Common myeloid progenitor, CD34-positive (primary cell): ENCODE measurements around the gene TNFRSF25.

Experiments
- CTCF ChIA-PET: fragments of 350-600 bp; sonication (Branson Sonifier 250); formaldehyde crosslinking; loops from one replicate; lab custom pipeline; 2021; ENCODE audit warnings: antibody characterized with exemption; lab: Charles Lee
- POLR2A ChIA-PET: fragments of 350-600 bp; sonication (Branson Sonifier 250); formaldehyde crosslinking; loops from one replicate; lab custom pipeline; 2021; ENCODE audit warnings: antibody characterized with exemption; lab: Charles Lee
- DNase-seq, 3 donors: peaks; one replicate each; pipeline versions ENCODE4 v3.0.0 to v3.0.0-alpha.2; 2013
- H3K27ac ChIP-seq, 2 experiments: 1 replicate in 1 of 2; 2 replicates in 1 of 2; pipeline ENCODE4 v1.7.0; 2013; ENCODE audit warnings: inconsistent platforms in 2 of 2, low read length in 2 of 2, mild to moderate bottlenecking in 2 of 2, low read depth in 1 of 2, moderate library complexity in 1 of 2; ENCODE audit not compliant: severe bottlenecking in 2 of 2, insufficient read depth in 1 of 2, poor library complexity in 1 of 2
- H3K27me3 ChIP-seq, 5 experiments: replicated peaks in 2 of 5; 1 replicate in 3 of 5; 2 replicates in 2 of 5; pipeline versions ENCODE4 v1.6.1 to v1.7.0; 2013; ENCODE audit warnings: low read length in 4 of 5, mild to moderate bottlenecking in 2 of 5, moderate library complexity in 2 of 5, inconsistent platforms in 1 of 5; ENCODE audit not compliant: insufficient read depth in 5 of 5, control insufficient read depth in 4 of 5
- H3K36me3 ChIP-seq, 4 experiments: 1 replicate in 2 of 4; 2 replicates in 2 of 4; pipeline versions ENCODE4 v1.6.1 to v1.7.0; 2013; ENCODE audit warnings: low read length in 3 of 4, control low read depth in 1 of 4, mild to moderate bottlenecking in 1 of 4; ENCODE audit not compliant: control insufficient read depth in 4 of 4, insufficient read depth in 4 of 4
- H3K4me1 ChIP-seq, 4 experiments: 1 replicate in 3 of 4; 2 replicates in 1 of 4; pipeline versions ENCODE4 v1.6.1 to v1.7.1; 2013; ENCODE audit warnings: low read length in 3 of 4, mild to moderate bottlenecking in 3 of 4, control low read depth in 1 of 4, inconsistent platforms in 1 of 4, moderate library complexity in 1 of 4; ENCODE audit not compliant: control insufficient read depth in 4 of 4, insufficient read depth in 4 of 4; ENCODE audit errors: control extremely low read depth in 1 of 4
- H3K4me3 ChIP-seq, 7 experiments: 1 replicate in 4 of 7; 2 replicates in 3 of 7; pipeline versions ENCODE4 v1.5.1 to v1.7.0; 2013; ENCODE audit warnings: mild to moderate bottlenecking in 7 of 7, low read length in 6 of 7, moderate library complexity in 6 of 7, inconsistent platforms in 2 of 7, low read depth in 2 of 7, control low read depth in 1 of 7; ENCODE audit not compliant: insufficient read depth in 4 of 7, control insufficient read depth in 1 of 7; ENCODE audit errors: extremely low read depth in 1 of 7
- H3K9me3 ChIP-seq, 5 experiments: 1 replicate in 4 of 5; 2 replicates in 1 of 5; pipeline versions ENCODE4 v1.6.1 to v1.7.1; 2013; ENCODE audit warnings: low read length in 4 of 5, mild to moderate bottlenecking in 2 of 5, inconsistent platforms in 1 of 5, low read depth in 1 of 5, moderate library complexity in 1 of 5; ENCODE audit not compliant: control insufficient read depth in 4 of 5, insufficient read depth in 2 of 5; ENCODE audit errors: control extremely low read depth in 1 of 5
- WGBS: methylation state at CpG from one replicate; pipeline ENCODE4 v1.1.5; 2013; ENCODE audit not compliant: insufficient coverage; 5-methylcytosine and 5-hydroxymethylcytosine counted together

The TNFRSF25 gene

GRCh38 chr1:6427441-6428390 is 38.3 kb downstream of the TNFRSF25 start:
- H3K4me1 ChIP-seq, result peaks cover 0 to 21% (median 12%) of the 10 kb centered on the region in 4 experiments
- peaks cover 0 to 78% (median 21%) of the 10 kb centered on the region in 5 experiments for H3K27me3 ChIP-seq
- ChIA-PET CTCF (no interaction called here), POLR2A (no interaction called here)
- no peak for DNase-seq
- WGBS, result 88% methylated on average over 21 of the region's 26 CpGs
- no peaks in the 10 kb centered on the region for H3K9me3 ChIP-seq
- H3K27ac ChIP-seq, result no peak overlapping the region
- H3K4me3 ChIP-seq, result no peak overlapping the region
- no peaks in the 10 kb centered on the region for H3K36me3 ChIP-seq

DNA sequence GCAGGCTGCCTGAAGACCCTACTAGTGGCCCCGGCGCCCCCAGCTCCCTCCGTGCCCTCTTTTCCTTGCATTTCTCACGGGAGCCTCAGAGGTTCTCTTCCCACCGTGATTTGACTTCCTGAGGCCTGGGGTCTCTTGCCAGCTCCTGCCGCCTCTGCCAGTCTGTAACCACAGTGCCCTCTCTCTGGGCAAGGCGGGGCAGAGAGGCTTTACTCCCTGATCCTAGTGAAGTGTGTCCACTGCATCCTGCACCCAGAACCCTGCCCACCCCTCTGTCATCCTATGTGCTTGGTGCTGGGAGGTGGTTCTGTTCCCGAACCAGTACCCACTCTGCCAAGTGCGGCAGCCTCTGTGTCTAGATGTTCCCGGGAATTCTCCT is 39.0 kb downstream of the TNFRSF25 start:
- Histone ChIP-seq H3K4me3 (no peak overlapping the region), H3K4me1 (peaks cover 0 to 21% (median 12%) of the 10 kb centered on the region in 4 experiments), H3K27me3 (peaks cover 0 to 85% (median 22%) of the 10 kb centered on the region in 5 experiments), H3K9me3 (no peaks in the 10 kb centered on the region), H3K27ac (no peak overlapping the region), H3K36me3 (no peaks in the 10 kb centered on the region)
- CTCF ChIA-PET, result interaction anchor here (0.6 to 1.1 kb wide), 2 partner anchors 22 to 59 kb away, joined by 3 to 4 read pairs; no protein-coding TSS in a partner anchor
- 87% methylated on average over 8 of the region's 10 CpGs for WGBS
- no peak for DNase-seq
- POLR2A ChIA-PET, result no interaction called here

GRCh38 chr1:6426277-6426971 is 39.5 kb downstream of the TNFRSF25 start:
- POLR2A ChIA-PET, result no interaction called here
- Histone ChIP-seq H3K27ac (no peak overlapping the region), H3K4me3 (no peak overlapping the region), H3K4me1 (peaks cover 0 to 21% (median 12%) of the 10 kb centered on the region in 4 experiments), H3K27me3 (peaks cover 0 to 90% (median 26%) of the 10 kb centered on the region in 5 experiments), H3K9me3 (no peaks in the 10 kb centered on the region), H3K36me3 (no peaks in the 10 kb centered on the region)
- CTCF ChIA-PET, result interaction anchor here (0.6 to 1.4 kb wide), 5 partner anchors 10 to 60 kb away, joined by 3 to 8 read pairs (median 4); no protein-coding TSS in a partner anchor
- no peak for DNase-seq
- 98% methylated on average over 8 of the region's 9 CpGs for WGBS

- peaks cover 0 to 91% (median 33%) of the 10 kb centered on the region in 5 experiments for H3K27me3 ChIP-seq
Measured at GRCh38 chr1:6425658-6426057, 40.3 kb downstream of the TNFRSF25 start.

GRCh38 chr1:6424619-6425593 is 41.1 kb downstream of the TNFRSF25 start, which contains the start of gene ESPN:
Gene ESPN, plus strand, starts transcription at chr1:6424776. Its CDS starts 180 bp downstream, at chr1:6424956.
- Histone ChIP-seq H3K4me1 (peaks cover 0 to 31% (median 22%) of the 10 kb centered on the region in 4 experiments), H3K27ac (no peak within 1 kb of the TSS), H3K9me3 (no peaks in the 10 kb centered on the region), H3K36me3 (no peaks in the 10 kb centered on the region), H3K4me3 (peak within 1 kb of the TSS in 3 of 7 experiments; percentile 42 to 53 (median 51)), H3K27me3 (peaks cover 0 to 92% (median 33%) of the 10 kb centered on the region in 5 experiments)
- POLR2A ChIA-PET, result no interaction called here
- WGBS, result 5% methylated on average over 79 of the region's 99 CpGs
- CTCF ChIA-PET, result interaction anchor here (0.7 to 1.4 kb wide), 3 partner anchors 11 to 74 kb away, joined by 3 to 5 read pairs (median 5); no protein-coding TSS in a partner anchor
- DNase-seq, result no peak

More at GRCh38 chr1:6425658-6426057, 40.3 kb downstream of the TNFRSF25 start:
- CTCF ChIA-PET, result interaction anchor here (0.9 to 1.4 kb wide), 4 partner anchors 10 to 15 kb away, joined by 3 to 8 read pairs (median 5); no protein-coding TSS in a partner anchor
- Histone ChIP-seq H3K27ac (no peak overlapping the region), H3K4me3 (no peak overlapping the region), H3K4me1 (peaks cover 0 to 24% (median 14%) of the 10 kb centered on the region in 4 experiments), H3K9me3 (no peaks in the 10 kb centered on the region), H3K36me3 (no peaks in the 10 kb centered on the region)
- no peak for DNase-seq
- POLR2A ChIA-PET, result no interaction called here
- WGBS, result 87% methylated on average over 6 of the region's 6 CpGs

DNA sequence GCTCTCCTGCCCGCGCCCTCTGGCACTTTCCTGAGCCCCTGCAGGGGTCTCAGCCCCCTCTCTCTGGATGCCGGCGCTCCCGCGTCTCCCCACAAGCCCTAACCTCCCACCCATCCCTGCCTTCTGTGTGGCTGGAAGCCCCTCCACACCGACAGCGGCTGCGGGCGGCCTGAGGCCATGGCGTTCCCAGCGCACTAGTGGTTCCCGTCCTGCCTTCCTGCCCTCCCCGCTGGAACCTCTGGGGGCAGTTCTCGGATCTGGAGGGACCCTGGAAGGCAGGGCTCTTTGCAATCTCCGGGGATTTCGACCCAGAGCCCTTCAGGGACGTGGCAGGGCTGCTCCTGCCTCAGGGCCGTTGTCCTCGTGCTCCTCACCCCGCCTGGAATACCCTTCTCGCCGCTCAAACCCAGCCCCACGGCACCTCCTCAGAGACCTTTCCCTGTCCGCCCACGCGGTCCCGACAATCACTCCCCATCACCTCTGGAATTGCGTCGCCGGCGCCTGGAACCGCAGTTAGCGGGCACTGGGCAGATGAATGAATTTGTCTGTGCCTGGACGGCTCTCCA is 41.9 kb downstream of the TNFRSF25 start:
- POLR2A ChIA-PET, result interaction anchor here (1.2 kb wide), 1 partner anchor 10 kb away, joined by 3 read pairs; no protein-coding TSS in a partner anchor
- H3K36me3 ChIP-seq, result no peaks in the 10 kb centered on the region
- peak overlapping the region in 2 of 7 experiments; percentile 42 to 53 for H3K4me3 ChIP-seq
- H3K9me3 ChIP-seq, result no peaks in the 10 kb centered on the region
- no peak for DNase-seq
- H3K27me3 ChIP-seq, result peaks cover 0 to 92% (median 33%) of the 10 kb centered on the region in 5 experiments
- no peak overlapping the region for H3K27ac ChIP-seq
- peaks cover 0 to 34% (median 27%) of the 10 kb centered on the region in 4 experiments for H3K4me1 ChIP-seq
- CTCF ChIA-PET, result interaction anchor here (1.0 to 10.9 kb wide), 7 partner anchors 10 to 75 kb away, joined by 3 to 81 read pairs (median 5); no protein-coding TSS in a partner anchor
- 10% methylated on average over 25 of the region's 35 CpGs for WGBS
